ENCODE results near the gene S100B.

- no peak for TF ChIP-seq CTCF (IDR thresholded peaks at IDR 0.05)
- no peak for TF ChIP-seq EP300 (IDR thresholded peaks at IDR 0.05)
- TF ChIP-seq POLR2A (IDR thresholded peaks at IDR 0.05) = no peak
- no peak for TF ChIP-seq POLR2AphosphoS5 (IDR thresholded peaks at IDR 0.05)
Measured at GRCh38 chr21:46549650-46550049, 55.2 kb downstream of the S100B start.
